GM12873 (cell line): ENCODE data around the gene NEURL4.

Source experiments
- TF ChIP-seq, protein P1 (sequence below): IDR thresholded peaks from 2 replicates; pipeline ENCODE4 v1.5.1; 2012; ENCODE audit warnings: low read depth, mild to moderate bottlenecking, moderate library complexity, low read length, control low read depth; ENCODE audit not compliant: insufficient read depth; ENCODE audit errors: missing control alignments

The NEURL4 gene

DNA sequence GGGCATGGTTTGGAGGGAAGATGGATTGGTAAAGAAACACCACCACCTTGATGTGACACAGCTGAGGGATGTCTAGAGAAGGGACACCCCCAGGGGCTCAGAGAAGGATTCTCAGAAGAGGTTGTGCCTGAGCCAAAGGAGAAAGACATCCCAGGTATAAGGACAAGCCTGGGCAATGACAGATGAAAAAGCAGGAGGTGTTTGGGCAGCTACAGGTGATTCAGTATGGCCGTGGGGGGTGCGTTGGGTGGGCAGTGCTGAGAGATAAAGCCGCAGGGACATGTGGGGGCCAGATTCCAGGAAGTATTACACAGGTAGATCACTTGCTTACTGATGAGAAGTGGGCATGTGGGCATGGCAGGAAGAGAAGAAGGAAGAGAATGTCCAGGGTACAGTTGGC lies 32.8 kb upstream of the NEURL4 start:
- TF ChIP-seq, protein P1, sequence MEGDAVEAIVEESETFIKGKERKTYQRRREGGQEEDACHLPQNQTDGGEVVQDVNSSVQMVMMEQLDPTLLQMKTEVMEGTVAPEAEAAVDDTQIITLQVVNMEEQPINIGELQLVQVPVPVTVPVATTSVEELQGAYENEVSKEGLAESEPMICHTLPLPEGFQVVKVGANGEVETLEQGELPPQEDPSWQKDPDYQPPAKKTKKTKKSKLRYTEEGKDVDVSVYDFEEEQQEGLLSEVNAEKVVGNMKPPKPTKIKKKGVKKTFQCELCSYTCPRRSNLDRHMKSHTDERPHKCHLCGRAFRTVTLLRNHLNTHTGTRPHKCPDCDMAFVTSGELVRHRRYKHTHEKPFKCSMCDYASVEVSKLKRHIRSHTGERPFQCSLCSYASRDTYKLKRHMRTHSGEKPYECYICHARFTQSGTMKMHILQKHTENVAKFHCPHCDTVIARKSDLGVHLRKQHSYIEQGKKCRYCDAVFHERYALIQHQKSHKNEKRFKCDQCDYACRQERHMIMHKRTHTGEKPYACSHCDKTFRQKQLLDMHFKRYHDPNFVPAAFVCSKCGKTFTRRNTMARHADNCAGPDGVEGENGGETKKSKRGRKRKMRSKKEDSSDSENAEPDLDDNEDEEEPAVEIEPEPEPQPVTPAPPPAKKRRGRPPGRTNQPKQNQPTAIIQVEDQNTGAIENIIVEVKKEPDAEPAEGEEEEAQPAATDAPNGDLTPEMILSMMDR: no peak

DNA sequence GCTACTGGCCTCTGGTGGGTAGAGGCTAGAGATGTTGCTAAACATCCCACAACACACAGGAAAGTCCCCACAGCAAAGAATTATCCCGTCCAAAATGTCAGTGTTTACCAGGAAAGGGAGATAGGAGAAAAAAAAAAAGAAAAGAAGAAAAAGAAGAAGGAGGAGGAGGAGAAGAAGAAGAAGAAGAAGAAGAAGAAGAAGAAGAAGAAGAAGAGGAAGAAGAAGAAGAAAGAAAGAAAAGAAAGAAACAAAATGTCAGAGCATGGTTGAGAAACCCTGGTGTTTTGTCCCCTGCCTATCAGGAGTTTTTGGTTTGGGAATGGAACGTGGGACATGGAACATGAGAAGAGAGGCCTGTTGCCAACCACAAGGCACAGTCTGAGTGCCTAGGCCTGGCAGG lies 28.2 kb upstream of the NEURL4 start:
- TF ChIP-seq, protein P1: no peak

DNA sequence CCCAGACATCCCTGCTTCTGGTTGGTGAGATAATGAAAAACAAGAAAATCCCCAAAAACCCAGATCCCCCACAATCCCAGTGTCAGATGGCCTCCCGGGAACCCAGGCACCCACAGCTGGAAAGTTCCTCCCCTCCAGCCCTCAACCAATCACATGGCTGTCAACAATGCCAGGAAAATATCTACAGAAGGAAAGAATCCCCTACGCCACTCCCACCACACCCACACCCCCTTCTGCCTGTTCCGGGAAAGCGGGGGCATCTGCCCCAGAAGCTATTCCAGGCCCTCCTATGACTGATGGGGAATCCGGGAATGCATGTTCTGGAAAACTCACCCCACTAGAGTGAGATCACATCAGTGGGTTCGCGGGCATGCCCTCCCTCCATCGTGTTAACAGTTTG lies 27.6 kb upstream of the NEURL4 start:
- TF ChIP-seq, protein P1: no peak

DNA sequence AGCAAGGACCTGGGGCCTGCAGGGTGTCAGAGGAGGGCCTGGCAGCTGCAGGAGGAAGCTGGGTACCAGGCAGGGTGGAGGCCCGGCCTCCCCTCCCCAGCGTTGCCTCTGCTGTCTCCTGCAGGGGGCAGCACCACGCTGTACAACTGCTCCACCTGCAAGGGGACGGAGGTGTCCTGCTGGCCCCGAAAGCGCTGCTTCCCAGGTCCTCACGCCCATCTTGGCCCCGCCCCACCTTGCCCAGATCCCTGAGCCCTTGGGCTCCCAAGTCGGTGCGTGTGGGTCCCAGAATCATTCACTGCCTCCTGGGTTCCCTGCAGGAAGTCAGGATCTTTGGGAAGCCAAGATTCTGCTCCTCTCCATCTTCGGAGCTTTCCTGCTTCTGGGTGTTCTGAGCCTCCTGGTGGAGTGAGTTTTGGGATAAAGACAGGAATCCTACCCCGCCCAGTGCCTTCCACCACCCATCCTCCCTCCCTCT lies 27.0 kb upstream of the NEURL4 start:
- TF ChIP-seq, protein P1: peak; percentile 97

DNA sequence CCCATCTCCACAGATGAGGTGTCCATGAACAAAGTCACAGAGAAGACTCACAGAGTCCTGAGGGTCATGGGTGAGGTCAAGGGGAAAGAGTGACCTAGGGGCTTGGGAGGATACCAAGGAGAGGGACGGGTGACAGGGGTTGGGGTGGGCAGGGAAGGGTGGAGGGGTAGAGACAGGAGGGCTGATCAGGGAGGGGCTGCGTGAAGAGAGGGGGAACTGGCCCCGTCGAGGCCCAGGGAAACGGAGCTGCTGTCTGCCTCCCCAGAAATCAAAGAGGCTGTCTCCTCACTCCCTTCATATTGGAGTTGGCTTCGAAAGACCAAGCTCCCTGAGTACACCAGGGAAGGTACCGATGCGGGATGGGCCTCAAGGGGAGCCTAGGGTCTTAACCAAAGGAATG lies 26.4 kb upstream of the NEURL4 start:
- TF ChIP-seq, protein P1: no peak

DNA sequence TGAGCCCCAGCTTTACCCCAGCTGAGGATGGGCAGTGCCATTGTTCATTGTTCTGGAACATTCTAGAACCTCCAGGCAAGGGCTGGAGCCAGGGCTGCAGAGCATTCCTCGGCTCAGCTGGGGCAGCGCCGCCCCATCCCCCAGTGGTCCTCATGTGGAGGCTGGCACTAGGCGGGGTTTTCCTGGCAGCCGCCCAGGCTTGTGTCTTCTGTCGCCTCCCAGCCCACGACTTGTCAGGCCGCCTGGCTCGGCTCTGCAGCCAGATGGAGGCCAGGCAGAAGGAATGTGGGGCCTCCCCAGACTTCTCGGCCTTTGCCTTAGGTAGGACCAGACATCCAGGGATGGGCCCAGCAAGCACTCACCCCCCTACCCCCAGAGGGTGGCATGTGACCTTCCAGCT lies 25.9 kb upstream of the NEURL4 start, which contains the start of gene TMEM95:
Gene TMEM95, plus strand, starts transcription at position 104 of the 400 bp plus-strand sequence. Its CDS starts 49 bp downstream, at position 153.
- TF ChIP-seq, protein P1: no peak

DNA sequence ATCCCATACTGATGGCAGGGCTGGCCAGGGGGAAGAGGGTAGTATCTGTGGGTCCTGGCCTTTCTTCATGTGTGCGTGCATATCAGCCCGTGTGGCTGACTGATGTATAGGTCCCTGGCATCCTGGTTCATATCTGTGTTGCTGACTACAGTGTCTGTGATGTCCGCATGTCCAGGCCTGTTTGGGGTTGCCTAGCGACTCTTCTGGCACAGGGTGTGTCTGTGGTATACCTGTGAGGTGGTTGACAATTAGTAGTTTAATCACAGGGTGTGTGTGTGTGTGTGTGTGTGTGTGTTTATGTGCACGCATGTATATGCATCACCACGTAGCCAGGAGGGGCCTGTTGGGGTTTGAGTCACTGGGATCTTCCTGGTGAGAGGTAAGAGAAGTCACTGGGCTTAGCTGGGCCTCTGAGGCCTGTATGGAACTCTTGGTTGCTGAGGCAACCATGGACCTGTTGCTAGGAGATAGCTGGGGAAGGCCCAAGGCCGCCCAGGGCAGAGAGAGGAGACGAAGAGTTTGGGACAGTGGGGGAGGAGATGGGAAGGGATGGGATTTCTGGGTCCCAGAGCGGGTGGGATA lies 25.2 kb upstream of the NEURL4 start:
- TF ChIP-seq, protein P1: no peak
